HepG2 (cell line): ENCODE results near the gene ZNF318. TPM values are rescaled to one million over a fixed set of nuclear protein-coding genes. Genes with fewer than 3 reads are reported as not detected.

Source experiments
- AKAP8 ChIP-seq: sonication (generic); formaldehyde crosslinking; IDR thresholded peaks from 2 replicates; pipeline ENCODE4 v1.5.1; 2020; ENCODE audit warnings: mild to moderate bottlenecking, missing genetic modification reagents
- ARID4A ChIP-seq: sonication (generic); formaldehyde crosslinking; IDR thresholded peaks from 2 replicates; pipeline ENCODE4 v1.5.0; 2020; ENCODE audit warnings: mild to moderate bottlenecking, missing genetic modification reagents, borderline replicate concordance
- BCL3 ChIP-seq: sonication (generic); formaldehyde crosslinking; IDR thresholded peaks from 2 replicates; pipeline ENCODE4 v1.5.1; 2020; ENCODE audit warnings: mild to moderate bottlenecking, missing genetic modification reagents, moderate library complexity
- HMGXB4 ChIP-seq, 2 experiments: sonication (generic) in 1 of 2; formaldehyde crosslinking in 1 of 2; IDR thresholded peaks; 2 replicates each; pipeline versions ENCODE4 v1.4.0 to v1.6.1; 2018 to 2020; ENCODE audit warnings: missing genetic modification reagents in 2 of 2, borderline replicate concordance in 1 of 2, low read depth in 1 of 2, mild to moderate bottlenecking in 1 of 2, missing biosample characterization in 1 of 2
- HOMEZ ChIP-seq: IDR thresholded peaks from 2 replicates; pipeline ENCODE4 v1.6.1; 2016; ENCODE audit warnings: low read depth
- KMT2A ChIP-seq: sonication (generic); formaldehyde crosslinking; IDR thresholded peaks from 2 replicates; pipeline ENCODE4 v1.4.0; 2020; ENCODE audit warnings: missing genetic modification reagents
- MLLT10 ChIP-seq: sonication (generic); formaldehyde crosslinking; IDR thresholded peaks from 2 replicates; pipeline ENCODE4 v1.4.0; 2020; ENCODE audit warnings: missing genetic modification reagents
- PHF8 ChIP-seq: sonication (generic); formaldehyde crosslinking; IDR thresholded peaks from 2 replicates; pipeline ENCODE4 v1.5.0; 2020; ENCODE audit warnings: missing genetic modification reagents
- SYNCRIP ChIP-seq: fragments of 200-400 bp; formaldehyde crosslinking; IDR thresholded peaks from 2 replicates; pipeline ENCODE4 v1.6.1; 2018; ENCODE audit warnings: mild to moderate bottlenecking, low read depth, low read length; ENCODE audit not compliant: insufficient read depth
- WIZ ChIP-seq: sonication (generic); formaldehyde crosslinking; IDR thresholded peaks from 2 replicates; pipeline ENCODE4 v1.5.1; 2020; ENCODE audit warnings: mild to moderate bottlenecking, missing genetic modification reagents
- ZFX ChIP-seq: sonication (generic); formaldehyde crosslinking; IDR thresholded peaks from 2 replicates; pipeline ENCODE4 v1.4.0; 2020; ENCODE audit warnings: mild to moderate bottlenecking, low read depth, missing genetic modification reagents, moderate library complexity
- ZGPAT ChIP-seq: IDR thresholded peaks from 2 replicates; pipeline ENCODE4 v1.6.1; 2016; ENCODE audit warnings: mild to moderate bottlenecking
- ZXDC ChIP-seq: sonication (generic); formaldehyde crosslinking; IDR thresholded peaks from 2 replicates; pipeline ENCODE4 v1.5.0; 2020; ENCODE audit warnings: mild to moderate bottlenecking, missing genetic modification reagents
- polyA plus RNA-seq, 8 experiments: library from polyadenylated mRNA; depleted of rRNA in 3 of 8; stranded (reverse) in 7 of 8; unstranded in 1 of 8; fragments of >200 nt; fragmentation: Illumina TruSeq in 4 of 8; extraction: Trizol in 4 of 8; gene quantifications; 2 replicates each; pipeline versions ENCODE4 v1.2.1 to v1.2.3, GENCODE V29; 2011 to 2016; ENCODE audit warnings: low read depth in 4 of 8, missing spikeins in 1 of 8, mixed read lengths in 1 of 8; ENCODE audit not compliant: insufficient read depth in 1 of 8
- total RNA-seq, 5 experiments: library from RNA; depleted of rRNA; stranded (reverse); fragments of >200 nt; fragmentation: Illumina TruSeq; extraction: Trizol; gene quantifications; 2 replicates each; pipeline ENCODE4 v1.2.3, GENCODE V29; 2016; ENCODE audit warnings: low read depth in 1 of 5

Gene ZNF318
- total and polyA plus RNA-seq, 2 of the 13 experiments (the other 11 are each of a cell fraction or from before 2014, with no cell fraction given) = 13.0 to 14.5 TPM

GRCh38 chr6:43297644-43298564, 71.5 kb downstream of the ZNF318 start, which contains the start of gene SLC22A7 (continued):
- TF ChIP-seq HMGXB4 (CRISPR knock-in tag; IDR thresholded peaks at IDR 0.05; ENCODE audit: borderline replicate concordance in 1 of 2, low read depth in 1 of 2) (peak in 1 of 2 experiments; percentile 21; a peak in 1 of 4 replicates), WIZ (CRISPR knock-in tag) (peak; percentile 71; the same call in 1 of the 2 replicates), ARID4A (CRISPR knock-in tag) (peak; percentile 49; the same call in 1 of the 2 replicates), ZFX (CRISPR knock-in tag) (peak; percentile 77), ZXDC (CRISPR knock-in tag) (0 out of 2 replicates have a peak, but pooled peaks have one; percentile 2), SYNCRIP (no peak), HOMEZ (no peak), AKAP8 (CRISPR knock-in tag) (0 out of 2 replicates have a peak, but pooled peaks have one; percentile 54), MLLT10 (CRISPR knock-in tag) (no peak), BCL3 (CRISPR knock-in tag) (no peak), KMT2A (CRISPR knock-in tag) (peak; percentile 66; the same call in 1 of the 2 replicates), ZGPAT (0 out of 2 replicates have a peak, but pooled peaks have one; percentile 33), PHF8 (CRISPR knock-in tag) (peak; percentile 38; the same call in 1 of the 2 replicates)
